NT2/D1 (cell line): ENCODE results near the gene CTSL.

Experiments used
- SUZ12 ChIP-seq: IDR thresholded peaks from 2 replicates; pipeline ENCODE4 v1.6.1; 2011; ENCODE audit not compliant: insufficient read length, insufficient read depth; ENCODE audit errors: extremely low read depth
- YY1 ChIP-seq: IDR thresholded peaks from 2 replicates; pipeline ENCODE4 v1.6.1; 2011; ENCODE audit not compliant: insufficient read length, insufficient read depth
- ZNF274 ChIP-seq: IDR thresholded peaks from 2 replicates; pipeline ENCODE4 v1.6.1; 2011; ENCODE audit warnings: mild to moderate bottlenecking, low read depth, low read length

- TF ChIP-seq SUZ12, result no peak
- no peak for TF ChIP-seq YY1
- TF ChIP-seq ZNF274, result no peak
Measured at GRCh38 chr9:87704342-87704741, 21.6 kb upstream of the CTSL start.
